GM19395 (cell line): Measurements from ENCODE around the gene THAP3.

Source experiments
- ATAC-seq: cut with Tn5 transposase; IDR thresholded peaks from one replicate; pipeline ENCODE4 v1.9.1; 2021; ENCODE audit warnings: mild to moderate bottlenecking, moderate library complexity; ENCODE audit not compliant: unreplicated experiment

The THAP3 gene

GRCh38 chr1:6624710-6625583, at the start of gene THAP3:
TSS of gene THAP3 (plus strand) at chr1:6624868. CDS start at chr1:6625219, 351 bp downstream.
- ATAC-seq: peak; percentile 71

GRCh38 chr1:6577831-6578525, 46.7 kb upstream of the THAP3 start:
- ATAC-seq: no peak

- no peak for ATAC-seq
Measured at GRCh38 chr1:6578624-6579373, 45.9 kb upstream of the THAP3 start.

- peak; percentile 91 for ATAC-seq
Measured at GRCh38 chr1:6579374-6580118, 45.1 kb upstream of the THAP3 start, which contains the start of gene ZBTB48. TSS of gene ZBTB48 (plus strand) at chr1:6579994. CDS start at chr1:6580610, 616 bp downstream.

GRCh38 chr1:6580119-6580592, 44.5 kb upstream of the THAP3 start:
- peak; percentile 27 for ATAC-seq

- ATAC-seq: no peak
Measured at GRCh38 chr1:6580593-6581409, 43.9 kb upstream of the THAP3 start.

GRCh38 chr1:6581561-6582305, 42.9 kb upstream of the THAP3 start:
- no peak for ATAC-seq

- ATAC-seq: no peak
Measured at GRCh38 chr1:6582370-6582769, 42.3 kb upstream of the THAP3 start.

GRCh38 chr1:6584126-6585080, 40.3 kb upstream of the THAP3 start:
- ATAC-seq: no peak

- no peak for ATAC-seq
Measured at GRCh38 chr1:6585081-6585722, 39.5 kb upstream of the THAP3 start.

- ATAC-seq: no peak
Measured at GRCh38 chr1:6585841-6586240, 38.8 kb upstream of the THAP3 start.

- no peak for ATAC-seq
Measured at GRCh38 chr1:6586404-6586816, 38.3 kb upstream of the THAP3 start.

- ATAC-seq: no peak
Measured at GRCh38 chr1:6587261-6588005, 37.2 kb upstream of the THAP3 start.

GRCh38 chr1:6588128-6588892, 36.4 kb upstream of the THAP3 start:
- ATAC-seq: no peak

GRCh38 chr1:6588893-6589520, 35.7 kb upstream of the THAP3 start:
- ATAC-seq: no peak
